SU-DHL-6 (cell line): Measurements from ENCODE around the gene B4GAT1.
"Not testable (repeated sequence)": the region's sequence is repeated elsewhere in the genome, so short reads cannot be mapped to it uniquely, and the experiment has no call there.

Source experiments
- H2AFZ ChIP-seq: fragments of 200-600 bp; sonication (generic); 2 replicates; pipeline ENCODE4 v1.6.1; 2014; ENCODE audit warnings: low read depth, mild to moderate bottlenecking, moderate library complexity, mixed read lengths, antibody characterized with exemption, low read length; ENCODE audit not compliant: severe bottlenecking
- H3F3A ChIP-seq: fragments of 200-600 bp; shearing (Covaris generic); 2 replicates; pipeline ENCODE4 v1.6.0; 2016; ENCODE audit warnings: antibody characterized with exemption, mild to moderate bottlenecking; ENCODE audit not compliant: insufficient read depth
- H3K27ac ChIP-seq: fragments of 200-600 bp; sonication (generic); 2 replicates; pipeline ENCODE4 v1.5.1; 2016; ENCODE audit warnings: low read depth, mild to moderate bottlenecking, low read length, moderate library complexity, mixed read lengths
- H3K27me3 ChIP-seq: fragments of 200-600 bp; sonication (generic), shearing (Covaris generic); 2 replicates; pipeline ENCODE4 v1.6.0; 2014; ENCODE audit warnings: mild to moderate bottlenecking, low read length
- H3K36me3 ChIP-seq: fragments of 200-600 bp; sonication (generic); 2 replicates; pipeline ENCODE4 v1.6.1; 2014; ENCODE audit warnings: mild to moderate bottlenecking, low read length, mixed read lengths
- H3K4me2 ChIP-seq: fragments of 300-600, 200-600 bp; shearing (Covaris generic), sonication (generic); 2 replicates; pipeline ENCODE4 v1.6.0; 2014; ENCODE audit warnings: low read length, low read depth, mild to moderate bottlenecking; ENCODE audit not compliant: poor library complexity, severe bottlenecking
- H3K4me3 ChIP-seq: fragments of 200-600 bp; sonication (generic); 2 replicates; pipeline ENCODE4 v1.5.1; 2014; ENCODE audit warnings: antibody characterized with exemption, low read length, mild to moderate bottlenecking, mixed read lengths; ENCODE audit not compliant: insufficient read depth, poor library complexity, severe bottlenecking
- H3K79me2 ChIP-seq: fragments of 200-600 bp; sonication (generic); 2 replicates; pipeline ENCODE4 v1.6.1; 2014; ENCODE audit warnings: mild to moderate bottlenecking, low read length, moderate library complexity; ENCODE audit not compliant: insufficient read depth
- H3K9ac ChIP-seq: fragments of 200-600 bp; sonication (generic); 2 replicates; pipeline ENCODE4 v1.7.0; 2014; ENCODE audit warnings: mild to moderate bottlenecking, low read length
- H3K9me2 ChIP-seq: fragments of 200-600 bp; sonication (generic); replicated peaks from 2 replicates; pipeline ENCODE4 v1.6.1; 2014; ENCODE audit warnings: low read length; ENCODE audit not compliant: insufficient read depth
- H3K9me3 ChIP-seq: fragments of 200-600 bp; sonication (generic); 2 replicates; pipeline ENCODE4 v1.6.1; 2014; ENCODE audit warnings: low read length, mixed read lengths; ENCODE audit not compliant: insufficient read depth
- H4K20me1 ChIP-seq: fragments of 200-600 bp; sonication (generic); 2 replicates; pipeline ENCODE4 v1.6.1; 2014; ENCODE audit warnings: low read depth, mild to moderate bottlenecking, antibody characterized with exemption, low read length, moderate library complexity, mixed read lengths
- CTCF ChIP-seq: fragments of 200-600 bp; sonication (generic); IDR thresholded peaks from one replicate; pipeline ENCODE4 v1.5.1; 2017; ENCODE audit warnings: antibody characterized with exemption, mild to moderate bottlenecking, low read length, moderate library complexity; ENCODE audit not compliant: insufficient read depth, poor library complexity, severe bottlenecking
- EZH2phosphoT487 ChIP-seq: fragments of 200-600 bp; sonication (generic), shearing (Covaris generic); conservative IDR thresholded peaks from 2 replicates; pipeline ENCODE4 v1.6.1; 2018; ENCODE audit warnings: mild to moderate bottlenecking, antibody characterized with exemption, low read length, moderate library complexity, mixed read lengths

Gene B4GAT1

GRCh38 chr11:66312549-66313320 is 34.7 kb downstream of the B4GAT1 start:
- Histone ChIP-seq H4K20me1 (no peaks in the 10 kb centered on the region), H3K4me3 (peak overlapping the region; percentile 67), H3K9me2 (no peaks in the 10 kb centered on the region), H3K9me3 (no peaks in the 10 kb centered on the region), H3K27me3 (no peaks in the 10 kb centered on the region), H3K79me2 (no peaks in the 10 kb centered on the region), H3K9ac (peak overlapping the region; percentile 49), H3K4me2 (peak overlapping the region; percentile 90), H3K27ac (peak overlapping the region; percentile 71), H3K36me3 (no peaks in the 10 kb centered on the region), H2AFZ (peak overlapping the region; percentile 92), H3F3A (no peaks in the 10 kb centered on the region)
- TF ChIP-seq EZH2phosphoT487 (no peak), CTCF (no peak)

GRCh38 chr11:66311965-66312548 is 35.4 kb downstream of the B4GAT1 start:
- TF ChIP-seq CTCF (no peak), EZH2phosphoT487 (no peak)
- Histone ChIP-seq H3K36me3 (no peaks in the 10 kb centered on the region), H3K27ac (peak overlapping the region; percentile 71), H3K4me3 (peak overlapping the region; percentile 67), H3K9me2 (no peaks in the 10 kb centered on the region), H3K27me3 (no peaks in the 10 kb centered on the region), H3K9ac (peak overlapping the region; percentile 49), H4K20me1 (no peaks in the 10 kb centered on the region), H3K4me2 (peak overlapping the region; percentile 90), H2AFZ (peak overlapping the region; percentile 92), H3K79me2 (no peaks in the 10 kb centered on the region), H3K9me3 (no peaks in the 10 kb centered on the region), H3F3A (no peaks in the 10 kb centered on the region)

- no peaks in the 10 kb centered on the region for H3K9me2 ChIP-seq
- H3F3A ChIP-seq, result no peaks in the 10 kb centered on the region
- H3K9me3 ChIP-seq, result no peaks in the 10 kb centered on the region
- TF ChIP-seq CTCF (peak; percentile 59), EZH2phosphoT487 (no peak)
- H3K27me3 ChIP-seq, result no peaks in the 10 kb centered on the region
- no peaks in the 10 kb centered on the region for H3K79me2 ChIP-seq
- no peaks in the 10 kb centered on the region for H4K20me1 ChIP-seq
- no peaks in the 10 kb centered on the region for H3K36me3 ChIP-seq
- H3K27ac ChIP-seq, result no peak overlapping the region
- H2AFZ ChIP-seq, result peak overlapping the region; percentile 55
- H3K4me2 ChIP-seq, result peak overlapping the region; percentile 90
- peak overlapping the region; percentile 67 for H3K4me3 ChIP-seq
- peak overlapping the region; percentile 41 for H3K9ac ChIP-seq
Measured at GRCh38 chr11:66311470-66311964, 35.9 kb downstream of the B4GAT1 start.

GRCh38 chr11:66310803-66311440 is 36.5 kb downstream of the B4GAT1 start:
- H3K9me2 ChIP-seq, H3K79me2 ChIP-seq, H3K4me2 ChIP-seq, H2AFZ ChIP-seq, H3K36me3 ChIP-seq, H3K9ac ChIP-seq, H3K4me3 ChIP-seq, H3F3A ChIP-seq, H3K27ac ChIP-seq, H3K9me3 ChIP-seq, H3K27me3 ChIP-seq, H4K20me1 ChIP-seq: not testable (repeated sequence)
